ENCODE measurements around the gene KIF5A. TPM values are rescaled to one million over a fixed set of nuclear protein-coding genes. Genes with fewer than 3 reads are reported as not detected.

The KIF5A gene
- total RNA-seq, 1 experiment from 2014 or later, result 0.05 TPM

GRCh38 chr12:57541001-57541400, 8.8 kb upstream of the KIF5A start:
- Mint-ChIP-seq H3K36me3 (ENCODE audit: insufficient read depth, unreplicated experiment) (peaks cover 21% of the 10 kb centered on the region), H3K9me3 (ENCODE audit: unreplicated experiment) (no peaks in the 10 kb centered on the region), H3K4me1 (ENCODE audit: low read depth, unreplicated experiment) (peaks cover 8% of the 10 kb centered on the region), H3K27ac (ENCODE audit: unreplicated experiment) (no peak overlapping the region), H3K4me3 (ENCODE audit: unreplicated experiment) (no peak overlapping the region), H3K27me3 (ENCODE audit: insufficient read depth, unreplicated experiment) (no peaks in the 10 kb centered on the region)
- DNase-seq, result no peak
- intact Hi-C loops (cut with micrococcal nuclease; ENCODE audit: unreplicated experiment), result no loop called here
- H3K4me1 ChIP-seq, result peaks cover 6% of the 10 kb centered on the region; the same call in 1 of the 2 replicates
- 0 out of 2 replicates have a peak, but pooled peaks cover 1% of the 10 kb centered on the region for H3K36me3 ChIP-seq (ENCODE audit: control insufficient read depth, insufficient read depth, low read length)
- no peaks in the 10 kb centered on the region for H3K9me3 ChIP-seq
- H3K4me3 ChIP-seq (ENCODE audit: low read depth, low read length), result no peak overlapping the region
- ChIA-PET POLR2A (no interaction called here), CTCF (no interaction called here)
- no peak for TF ChIP-seq CTCF (IDR thresholded peaks at IDR 0.05; ENCODE audit: insufficient read depth in 1 of 2, low read depth in 1 of 2, low read length in 1 of 2, severe bottlenecking in 1 of 2, unreplicated experiment in 1 of 2)
- H3K27me3 ChIP-seq (replicated peaks; ENCODE audit: control insufficient read depth, insufficient read depth, low read length), result no peaks in the 10 kb centered on the region
- BruUV-seq (replicated peaks), result no TSS peak

DNA sequence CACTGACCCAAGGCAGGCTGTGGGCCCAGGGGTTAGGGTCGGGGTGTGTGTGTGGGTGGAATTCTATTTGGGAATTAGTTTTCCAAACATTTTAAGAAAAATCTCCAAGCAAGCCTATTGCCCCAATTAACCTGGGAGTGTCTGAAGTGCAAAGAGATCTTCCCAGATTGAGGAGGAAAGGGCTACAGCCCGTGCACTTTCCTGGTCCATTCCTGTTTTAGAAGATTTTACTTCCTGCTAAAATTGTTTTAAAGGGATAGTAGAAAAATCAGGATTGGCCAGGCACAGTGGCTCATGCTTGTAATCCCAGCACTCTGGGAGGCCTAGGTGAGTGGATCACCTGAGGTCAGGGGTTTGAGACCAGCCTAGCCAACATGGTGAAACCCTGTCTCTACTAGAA, 8.1 kb upstream of the KIF5A start:
- ChIA-PET POLR2A (no interaction called here), CTCF (no interaction called here)
- no peak overlapping the region for H3K4me3 ChIP-seq (ENCODE audit: low read depth, low read length)
- no peaks in the 10 kb centered on the region for H3K9me3 Mint-ChIP-seq (ENCODE audit: unreplicated experiment)
- H3K4me3 Mint-ChIP-seq (ENCODE audit: unreplicated experiment), result no peak overlapping the region
- H3K27me3 ChIP-seq (replicated peaks; ENCODE audit: control insufficient read depth, insufficient read depth, low read length), result no peaks in the 10 kb centered on the region
- no peaks in the 10 kb centered on the region for H3K27me3 Mint-ChIP-seq (ENCODE audit: insufficient read depth, unreplicated experiment)
- H3K4me1 ChIP-seq, result peaks cover 9% of the 10 kb centered on the region; the same call in 1 of the 2 replicates
- intact Hi-C loops (cut with micrococcal nuclease; ENCODE audit: unreplicated experiment), result no loop called here
- H3K27ac Mint-ChIP-seq (ENCODE audit: unreplicated experiment), result no peak overlapping the region
- H3K4me1 Mint-ChIP-seq (ENCODE audit: low read depth, unreplicated experiment), result peaks cover 10% of the 10 kb centered on the region
- 0 out of 2 replicates have a peak, but pooled peaks cover 1% of the 10 kb centered on the region for H3K36me3 ChIP-seq (ENCODE audit: control insufficient read depth, insufficient read depth, low read length)
- peaks cover 22% of the 10 kb centered on the region for H3K36me3 Mint-ChIP-seq (ENCODE audit: insufficient read depth, unreplicated experiment)
- BruUV-seq (replicated peaks), result no TSS peak
- no peaks in the 10 kb centered on the region for H3K9me3 ChIP-seq
- no peak for DNase-seq
- no peak for TF ChIP-seq CTCF (IDR thresholded peaks at IDR 0.05; ENCODE audit: insufficient read depth in 1 of 2, low read depth in 1 of 2, low read length in 1 of 2, severe bottlenecking in 1 of 2, unreplicated experiment in 1 of 2)

DNA sequence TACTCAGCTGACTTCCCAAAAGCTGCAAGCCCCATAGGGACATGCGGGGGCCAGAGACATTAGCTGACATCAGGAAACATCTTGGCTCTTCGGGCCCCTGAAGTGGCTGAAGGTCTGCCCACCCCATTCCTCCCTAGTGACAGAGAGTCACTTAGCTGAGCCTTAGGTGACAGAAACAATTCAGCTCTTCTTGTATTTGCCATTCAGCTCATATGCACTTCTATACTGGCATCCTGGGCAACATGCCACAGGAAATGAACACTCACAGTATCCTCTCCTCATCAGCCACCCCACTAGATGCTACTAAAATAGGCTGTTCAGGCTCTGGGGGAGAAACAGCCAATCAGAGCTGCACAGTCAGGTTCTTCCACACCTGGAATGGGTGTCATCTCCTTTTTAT, 6.3 kb upstream of the KIF5A start:
- intact Hi-C loops (cut with micrococcal nuclease; ENCODE audit: unreplicated experiment), result no loop called here

More for the DNA sequence above, 6.3 kb upstream of the KIF5A start:
- Mint-ChIP-seq H3K36me3 (ENCODE audit: insufficient read depth, unreplicated experiment) (peaks cover 21% of the 10 kb centered on the region), H3K4me3 (ENCODE audit: unreplicated experiment) (no peak overlapping the region), H3K9me3 (ENCODE audit: unreplicated experiment) (no peaks in the 10 kb centered on the region), H3K27ac (ENCODE audit: unreplicated experiment) (no peak overlapping the region), H3K27me3 (ENCODE audit: insufficient read depth, unreplicated experiment) (peaks cover 5% of the 10 kb centered on the region), H3K4me1 (ENCODE audit: low read depth, unreplicated experiment) (peaks cover 10% of the 10 kb centered on the region)
- no peak for TF ChIP-seq CTCF (IDR thresholded peaks at IDR 0.05; ENCODE audit: insufficient read depth in 1 of 2, low read depth in 1 of 2, low read length in 1 of 2, severe bottlenecking in 1 of 2, unreplicated experiment in 1 of 2)
- CTCF ChIA-PET, result interaction anchor here (1.0 kb wide), 1 partner anchor 40 kb away, joined by 3 read pairs; no protein-coding TSS in a partner anchor
- Histone ChIP-seq H3K36me3 (ENCODE audit: control insufficient read depth, insufficient read depth, low read length) (0 out of 2 replicates have a peak, but pooled peaks cover 1% of the 10 kb centered on the region), H3K4me1 (peaks cover 9% of the 10 kb centered on the region; the same call in 1 of the 2 replicates), H3K4me3 (ENCODE audit: low read depth, low read length) (no peak overlapping the region), H3K9me3 (no peaks in the 10 kb centered on the region), H3K27me3 (replicated peaks; ENCODE audit: control insufficient read depth, insufficient read depth, low read length) (peaks cover 2% of the 10 kb centered on the region)
- POLR2A ChIA-PET, result interaction anchor here (0.6 kb wide), 1 partner anchor 207 kb away, joined by 3 read pairs; no protein-coding TSS in a partner anchor
- DNase-seq, result no peak
- BruUV-seq (replicated peaks), result no TSS peak

Measured in Caco-2 (cell line).